Central memory CD8-positive, alpha-beta T cell (primary cell): ENCODE results near the gene TBXAS1.

Experiments
- ATAC-seq: fragments of 150-1000 bp; cut with Tn5 transposase; replicated peaks from 2 replicates; pipeline ENCODE4 v1.10.0; 2022; ENCODE audit warnings: mild to moderate bottlenecking, moderate FRiP score, moderate number of reproducible peaks; ENCODE audit not compliant: poor library complexity, severe bottlenecking; ENCODE audit errors: extremely low read depth
- DNase-seq, 2 donors: peaks; one replicate each; pipeline ENCODE4 v3.0.0; 2021; ENCODE audit warnings: low spot score in 2 of 2
- H3K27ac Mint-ChIP-seq: one replicate; pipeline ENCODE4 v1.8.0; 2022; ENCODE audit warnings: low read depth, mild to moderate bottlenecking, moderate library complexity, mixed read lengths
- H3K27me3 Mint-ChIP-seq: one replicate; pipeline ENCODE4 v1.8.0; 2022; ENCODE audit warnings: mixed read lengths
- H3K36me3 Mint-ChIP-seq: one replicate; pipeline ENCODE4 v1.8.0; 2022; ENCODE audit warnings: mild to moderate bottlenecking, moderate library complexity, mixed read lengths; ENCODE audit not compliant: insufficient read depth
- H3K4me1 Mint-ChIP-seq: one replicate; pipeline ENCODE4 v1.8.0; 2022; ENCODE audit warnings: mixed read lengths
- H3K4me3 Mint-ChIP-seq: one replicate; pipeline ENCODE4 v1.8.0; 2022; ENCODE audit warnings: mild to moderate bottlenecking, moderate library complexity, mixed read lengths
- H3K9me3 Mint-ChIP-seq: one replicate; pipeline ENCODE4 v1.8.0; 2022; ENCODE audit warnings: mixed read lengths

Gene TBXAS1

DNA sequence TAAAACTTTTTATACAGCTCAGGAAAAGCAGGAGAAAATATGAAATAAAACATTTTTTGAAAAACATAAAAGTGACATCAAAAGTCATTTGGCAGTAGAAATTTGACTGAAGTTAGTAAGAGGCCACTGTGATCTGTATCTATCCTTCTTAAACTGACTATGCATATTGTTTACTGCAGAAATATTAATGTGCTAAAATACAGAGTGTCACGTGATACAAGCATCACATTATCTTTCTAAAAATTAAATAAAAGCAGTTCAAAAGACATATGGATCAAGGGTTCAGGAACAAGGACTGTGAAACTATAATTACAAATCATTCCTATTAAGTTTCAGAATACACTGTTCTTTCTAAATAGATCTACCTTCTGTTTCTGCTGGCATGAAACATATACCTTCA is 200.0 kb downstream of the TBXAS1 start:
- H3K9me3 Mint-ChIP-seq, result no peaks in the 10 kb centered on the region
- H3K4me1 Mint-ChIP-seq, result peaks cover 13% of the 10 kb centered on the region
- H3K4me3 Mint-ChIP-seq, result no peak overlapping the region
- H3K27ac Mint-ChIP-seq, result peak overlapping the region; percentile 5
- peaks cover 43% of the 10 kb centered on the region for H3K36me3 Mint-ChIP-seq
- DNase-seq, result no peak
- ATAC-seq, result no peak
- H3K27me3 Mint-ChIP-seq, result no peaks in the 10 kb centered on the region

DNA sequence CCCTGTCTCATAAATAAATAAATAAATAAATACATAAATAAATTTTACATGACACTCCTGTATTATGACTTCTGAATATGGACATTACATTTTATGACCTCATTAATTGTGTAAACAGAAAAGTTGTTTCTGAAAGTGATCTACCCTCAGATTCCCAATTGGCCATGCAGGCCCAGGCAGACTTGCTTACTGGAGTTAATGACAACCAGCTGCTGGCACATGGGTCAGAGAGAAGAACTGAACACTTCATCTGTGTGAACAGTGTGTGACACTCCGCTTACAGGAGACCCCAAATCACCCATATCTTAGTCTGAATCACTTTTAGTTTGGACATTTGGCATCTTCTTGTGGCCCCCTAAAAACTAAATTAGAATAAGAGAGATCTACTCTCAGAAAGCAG is 202.3 kb downstream of the TBXAS1 start:
- Mint-ChIP-seq H3K9me3 (no peaks in the 10 kb centered on the region), H3K4me1 (peaks cover 16% of the 10 kb centered on the region), H3K27me3 (no peaks in the 10 kb centered on the region), H3K4me3 (no peak overlapping the region), H3K27ac (no peak overlapping the region), H3K36me3 (peaks cover 30% of the 10 kb centered on the region)
- no peak for DNase-seq
- ATAC-seq, result no peak

DNA sequence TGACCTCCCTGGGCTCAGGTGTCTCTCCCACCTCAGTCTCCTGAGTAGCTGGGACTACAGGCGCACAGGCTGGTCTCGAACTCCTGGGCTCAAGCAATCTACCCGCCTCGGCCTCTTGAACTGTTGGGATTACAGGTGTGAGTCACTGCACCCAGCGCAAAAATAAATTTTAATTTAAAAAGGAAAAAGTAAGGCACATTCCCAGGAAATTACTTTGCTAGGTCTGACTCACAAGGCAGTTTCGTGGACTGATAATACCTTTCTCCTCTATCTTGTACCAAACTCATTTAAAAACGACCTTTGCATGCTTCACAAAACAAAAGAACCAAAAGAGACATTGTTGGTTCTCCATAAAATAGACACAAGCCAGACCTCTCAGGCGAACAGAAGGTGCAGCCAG is 204.0 kb downstream of the TBXAS1 start:
- Mint-ChIP-seq H3K36me3 (peaks cover 38% of the 10 kb centered on the region), H3K4me3 (no peak overlapping the region), H3K27me3 (no peaks in the 10 kb centered on the region), H3K4me1 (peaks cover 29% of the 10 kb centered on the region), H3K27ac (peak overlapping the region; percentile 46), H3K9me3 (no peaks in the 10 kb centered on the region)
- ATAC-seq (no peak), DNase-seq (no peak)

DNA sequence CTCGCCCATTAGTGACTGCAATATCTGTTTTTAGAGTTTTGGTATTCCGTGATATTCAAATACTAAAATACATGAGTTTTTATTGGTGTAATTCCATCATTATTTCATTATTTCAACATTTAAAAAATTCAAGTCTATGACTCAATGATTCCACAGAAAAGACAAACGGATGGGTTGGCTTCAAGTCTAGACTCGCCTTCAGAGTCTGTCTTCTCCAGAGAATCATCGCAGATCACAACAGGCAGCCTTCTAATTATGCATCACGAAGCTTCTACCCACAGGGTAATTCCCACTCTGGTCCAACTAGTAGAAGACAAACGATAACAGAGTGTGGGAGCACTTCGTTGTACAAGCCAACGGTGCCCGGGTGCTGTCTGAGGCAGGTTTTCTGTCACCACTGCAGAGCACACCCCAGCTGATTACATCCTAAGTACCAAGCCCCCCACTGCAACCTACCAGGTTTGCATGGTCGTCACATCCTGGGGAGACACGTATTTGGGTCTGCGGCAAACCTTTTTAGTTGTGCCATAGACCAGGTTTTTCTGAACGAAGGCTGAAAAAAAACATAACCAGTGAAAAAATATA is 204.8 kb downstream of the TBXAS1 start:
- H3K4me3 Mint-ChIP-seq, result no peak overlapping the region
- no peaks in the 10 kb centered on the region for H3K9me3 Mint-ChIP-seq
- H3K36me3 Mint-ChIP-seq, result peaks cover 31% of the 10 kb centered on the region

DNA sequence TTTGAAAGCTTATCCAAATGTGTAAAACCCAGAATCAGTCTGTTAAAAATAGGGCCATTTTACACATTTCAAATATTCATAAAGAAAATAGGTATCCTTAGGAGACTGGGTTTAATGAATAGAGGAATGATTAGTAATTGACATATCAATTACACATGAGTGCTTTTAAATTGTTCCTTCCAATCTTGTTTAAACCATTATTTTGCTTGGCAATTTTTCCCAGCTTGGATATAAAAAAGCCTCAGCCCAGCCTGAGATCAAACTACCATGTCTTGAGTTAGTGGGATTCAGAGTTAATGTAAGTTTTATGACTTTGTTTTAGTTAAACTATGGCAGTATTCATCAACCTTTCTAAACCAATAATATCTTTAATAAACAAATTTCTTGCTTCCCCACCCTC is 205.4 kb downstream of the TBXAS1 start:
- H3K27ac Mint-ChIP-seq, result no peak overlapping the region
- ATAC-seq, result no peak
- H3K27me3 Mint-ChIP-seq, result no peaks in the 10 kb centered on the region
- no peak for DNase-seq
- H3K4me1 Mint-ChIP-seq, result peaks cover 39% of the 10 kb centered on the region
- peaks cover 32% of the 10 kb centered on the region for H3K36me3 Mint-ChIP-seq
- H3K4me3 Mint-ChIP-seq, result no peak overlapping the region
- H3K9me3 Mint-ChIP-seq, result no peaks in the 10 kb centered on the region

More for the DNA sequence above, 204.8 kb downstream of the TBXAS1 start:
- peaks cover 34% of the 10 kb centered on the region for H3K4me1 Mint-ChIP-seq
- no peaks in the 10 kb centered on the region for H3K27me3 Mint-ChIP-seq
- no peak for DNase-seq
- peak overlapping the region; percentile 46 for H3K27ac Mint-ChIP-seq
- no peak for ATAC-seq

DNA sequence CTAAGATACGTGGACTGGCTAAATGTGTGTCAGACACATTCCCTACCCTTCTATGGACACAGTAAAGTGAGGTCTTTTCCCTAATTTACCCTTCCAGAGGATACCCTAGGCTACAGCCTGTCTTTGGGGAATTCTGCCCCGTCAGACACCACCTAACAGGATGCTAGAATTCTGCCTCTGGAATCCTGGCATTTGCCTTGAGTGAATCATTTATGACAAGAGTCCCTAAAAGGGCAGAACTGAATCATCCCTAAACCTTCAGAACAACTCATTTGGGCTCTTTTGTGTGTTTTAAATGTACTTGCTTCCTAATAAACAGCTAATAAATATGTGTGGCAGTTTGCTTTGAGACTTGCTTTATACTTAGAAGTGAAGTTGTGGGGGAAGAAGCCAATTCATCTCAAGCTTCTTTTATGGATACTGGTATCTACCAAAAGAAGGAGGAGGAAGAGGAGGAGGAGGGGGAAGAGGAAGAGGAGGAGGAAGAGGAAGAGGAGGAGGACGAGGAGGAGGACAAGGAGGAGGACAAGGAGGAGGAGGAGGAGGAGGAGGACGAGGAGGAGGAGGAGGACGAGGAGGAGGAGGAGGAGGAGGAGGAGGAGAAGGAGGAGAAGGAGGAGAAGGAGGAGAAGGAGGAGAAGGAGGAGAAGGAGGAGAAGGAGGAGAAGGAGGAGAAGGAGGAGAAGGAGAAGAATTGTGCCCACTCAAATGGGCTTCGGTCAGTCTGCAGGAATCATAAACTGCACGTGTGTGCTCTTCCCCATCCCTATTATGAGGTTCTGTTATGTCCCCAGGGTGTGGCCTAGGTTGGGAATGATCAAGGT is 206.5 kb downstream of the TBXAS1 start:
- Mint-ChIP-seq H3K36me3 (peaks cover 34% of the 10 kb centered on the region), H3K27me3 (no peaks in the 10 kb centered on the region), H3K27ac (no peak overlapping the region), H3K9me3 (no peaks in the 10 kb centered on the region), H3K4me1 (peaks cover 35% of the 10 kb centered on the region), H3K4me3 (no peak overlapping the region)
- DNase-seq, result no peak
- ATAC-seq, result no peak

DNA sequence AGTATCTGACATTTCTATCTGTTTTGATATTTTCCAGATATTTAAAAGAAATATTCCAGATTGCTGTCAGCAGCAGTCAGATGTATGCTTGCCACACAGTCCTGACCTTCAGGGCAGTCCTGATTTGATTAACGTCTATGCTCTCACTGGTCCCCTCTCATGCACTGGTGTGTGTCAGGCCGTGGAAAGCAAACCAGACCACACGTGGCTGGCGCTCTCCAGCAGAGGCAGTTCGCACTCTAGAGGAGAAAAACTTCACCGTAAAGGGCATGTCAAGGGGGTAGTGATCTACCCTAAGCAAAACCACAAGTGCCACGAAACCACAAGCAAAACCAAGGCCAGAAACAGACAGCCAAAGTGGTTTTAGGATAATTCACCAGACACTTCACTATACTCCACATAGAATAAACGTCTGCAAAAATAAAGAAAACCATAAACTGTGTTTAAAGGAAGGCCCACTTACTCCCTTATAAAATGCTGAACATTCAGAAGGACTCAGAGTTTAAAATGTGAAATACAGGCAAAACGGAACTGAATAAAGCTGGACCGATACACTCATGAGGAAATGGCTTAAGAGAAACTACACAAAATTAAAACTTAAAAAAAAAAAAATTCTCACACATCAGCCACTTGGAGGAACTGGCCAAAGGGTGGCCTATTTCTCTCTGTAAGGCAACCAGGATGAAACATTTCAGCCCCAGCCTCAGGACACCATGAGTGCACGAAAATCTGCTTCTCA is 207.3 kb downstream of the TBXAS1 start:
- Mint-ChIP-seq H3K4me3 (no peak overlapping the region), H3K27me3 (no peaks in the 10 kb centered on the region), H3K4me1 (peaks cover 35% of the 10 kb centered on the region), H3K9me3 (no peaks in the 10 kb centered on the region), H3K27ac (no peak overlapping the region), H3K36me3 (peaks cover 34% of the 10 kb centered on the region)
- DNase-seq (no peak), ATAC-seq (peak; percentile 19)

DNA sequence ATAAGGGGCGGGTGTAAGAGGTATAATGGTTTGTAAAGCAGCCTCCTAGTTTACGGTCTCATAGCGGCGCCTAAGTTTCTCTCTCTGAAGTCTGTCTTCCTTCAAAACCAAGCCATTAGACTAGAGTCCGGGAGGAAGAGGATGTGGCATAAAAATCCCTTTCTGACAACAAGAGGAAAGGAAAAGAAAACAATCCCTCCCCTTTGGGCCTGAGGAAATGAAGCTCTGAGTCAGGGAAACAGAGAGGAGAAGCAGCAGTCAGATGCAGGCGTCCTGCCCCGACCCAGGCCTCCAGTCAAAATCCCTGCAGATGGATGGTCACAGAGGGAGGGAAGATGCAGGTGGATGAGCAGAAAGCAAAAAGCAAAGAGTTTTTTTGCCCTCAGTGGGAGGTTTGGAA is 210.0 kb downstream of the TBXAS1 start:
- Mint-ChIP-seq H3K27ac (no peak overlapping the region), H3K4me1 (peaks cover 28% of the 10 kb centered on the region), H3K36me3 (peaks cover 33% of the 10 kb centered on the region), H3K4me3 (no peak overlapping the region), H3K27me3 (no peaks in the 10 kb centered on the region), H3K9me3 (no peaks in the 10 kb centered on the region)
- no peak for DNase-seq
- no peak for ATAC-seq

DNA sequence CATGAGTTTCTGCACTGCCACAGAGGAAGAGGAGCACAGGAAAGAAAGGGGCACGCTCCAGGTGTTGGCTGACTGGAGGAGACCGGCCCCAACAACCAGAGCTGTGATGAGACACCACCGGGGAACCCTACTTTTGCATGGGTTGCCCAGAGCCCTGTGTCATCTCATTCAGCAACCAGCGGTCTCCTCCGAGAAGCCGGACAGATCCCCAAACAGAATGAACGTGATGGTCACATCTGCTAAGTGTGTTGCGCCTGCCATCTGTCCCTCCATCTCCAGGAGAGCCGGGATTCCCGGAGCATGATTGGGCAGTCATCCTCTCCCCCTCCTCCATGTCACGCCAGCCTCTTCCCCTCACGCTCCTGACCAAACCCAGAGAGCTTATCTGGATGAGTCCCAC is 210.8 kb downstream of the TBXAS1 start:
- peaks cover 36% of the 10 kb centered on the region for H3K36me3 Mint-ChIP-seq
- no peak overlapping the region for H3K27ac Mint-ChIP-seq
- H3K4me3 Mint-ChIP-seq, result no peak overlapping the region
- H3K27me3 Mint-ChIP-seq, result no peaks in the 10 kb centered on the region
- ATAC-seq (no peak), DNase-seq (no peak)
- peaks cover 28% of the 10 kb centered on the region for H3K4me1 Mint-ChIP-seq
- no peaks in the 10 kb centered on the region for H3K9me3 Mint-ChIP-seq

DNA sequence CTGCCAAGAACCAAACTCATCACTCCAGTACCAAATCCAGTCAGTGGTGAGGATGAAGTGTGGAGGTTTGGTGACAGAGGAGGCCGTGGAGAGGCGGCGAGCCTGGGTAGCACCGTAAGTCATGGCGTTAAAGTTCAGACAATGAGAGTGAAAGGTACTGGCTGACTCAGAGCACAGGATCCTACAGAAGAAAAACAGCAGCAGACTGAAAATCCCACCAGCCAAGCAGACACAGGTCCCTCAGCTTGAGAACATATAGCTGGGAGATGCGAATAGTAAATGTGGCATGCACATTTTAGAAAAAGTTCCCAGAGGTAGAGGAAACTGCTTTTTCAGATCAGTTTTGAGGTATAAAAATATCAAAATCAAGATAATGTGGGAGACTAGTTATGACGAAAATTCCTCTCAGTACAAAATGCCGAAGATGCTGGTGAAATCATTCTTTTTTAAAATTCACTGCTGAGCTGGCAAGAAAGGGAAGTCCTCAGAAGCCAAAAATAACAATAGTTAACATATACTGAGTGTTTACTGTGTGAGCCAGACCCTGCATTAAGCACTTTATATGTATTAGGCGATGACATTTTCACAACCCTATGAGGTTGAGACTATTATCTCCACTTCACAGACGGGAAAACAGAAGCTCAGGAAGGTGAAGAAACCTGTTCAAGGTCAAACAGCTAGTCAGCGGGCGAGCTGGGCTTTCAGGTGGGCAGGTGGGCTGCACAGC is 212.8 kb downstream of the TBXAS1 start:
- Mint-ChIP-seq H3K27ac (no peak overlapping the region), H3K4me3 (no peak overlapping the region), H3K36me3 (peaks cover 43% of the 10 kb centered on the region)

DNA sequence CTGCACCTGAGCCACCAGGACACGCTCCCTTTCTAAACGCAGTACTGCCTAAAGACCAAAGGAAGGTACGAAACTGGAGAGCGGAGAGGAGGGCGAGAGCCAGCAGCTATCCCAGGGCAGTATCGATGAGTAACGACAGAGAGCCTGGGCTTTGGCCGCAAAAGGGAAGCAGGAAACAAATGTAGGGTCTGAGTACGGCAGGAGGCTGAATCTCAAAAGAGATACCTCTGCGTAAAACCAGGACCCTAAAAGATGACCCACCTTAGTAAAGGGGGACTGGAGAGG is 213.3 kb downstream of the TBXAS1 start:
- H3K4me1 Mint-ChIP-seq, result peaks cover 17% of the 10 kb centered on the region
- H3K27me3 Mint-ChIP-seq, result no peaks in the 10 kb centered on the region
- no peak overlapping the region for H3K27ac Mint-ChIP-seq
- no peak overlapping the region for H3K4me3 Mint-ChIP-seq
- peaks cover 43% of the 10 kb centered on the region for H3K36me3 Mint-ChIP-seq
- ATAC-seq, result no peak
- no peaks in the 10 kb centered on the region for H3K9me3 Mint-ChIP-seq
- DNase-seq, result no peak

More for the DNA sequence above, 212.8 kb downstream of the TBXAS1 start:
- Mint-ChIP-seq H3K27me3 (no peaks in the 10 kb centered on the region), H3K9me3 (no peaks in the 10 kb centered on the region), H3K4me1 (peaks cover 20% of the 10 kb centered on the region)
- DNase-seq (no peak), ATAC-seq (no peak)

DNA sequence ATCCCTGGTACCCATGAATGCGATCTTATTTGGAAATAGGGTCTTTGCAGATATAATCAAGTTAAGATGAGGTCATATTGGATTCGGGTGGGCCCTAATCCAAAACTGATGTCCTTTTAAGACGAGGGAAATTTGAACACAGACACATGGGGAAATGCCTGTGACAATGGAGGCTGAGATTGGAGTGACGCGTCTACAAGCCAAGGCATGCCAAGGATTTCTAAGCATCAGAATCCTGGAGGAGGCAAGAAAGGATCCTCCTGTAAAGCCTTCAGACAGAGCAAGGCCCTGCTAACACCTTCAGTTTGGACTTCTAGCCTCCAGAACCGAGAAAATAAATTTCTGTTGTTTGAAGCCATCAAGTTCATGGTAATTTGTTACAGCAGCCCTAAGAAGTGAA is 215.2 kb downstream of the TBXAS1 start:
- ATAC-seq (no peak), DNase-seq (no peak)
- Mint-ChIP-seq H3K27ac (no peak overlapping the region), H3K9me3 (no peaks in the 10 kb centered on the region), H3K4me3 (no peak overlapping the region), H3K36me3 (peaks cover 44% of the 10 kb centered on the region), H3K27me3 (no peaks in the 10 kb centered on the region), H3K4me1 (peaks cover 7% of the 10 kb centered on the region)
